H1 (cell line): Measurements from ENCODE around the gene CCDC60. TPM values are rescaled to one million over a fixed set of nuclear protein-coding genes. Genes with fewer than 3 reads are reported as not detected.

Experiments
- ASH2L ChIP-seq: fragments of 200-600, 300-600 bp; sonication (generic); IDR thresholded peaks from one replicate; pipeline ENCODE4 v1.7.1; 2017; ENCODE audit warnings: low read length
- BRCA1 ChIP-seq: IDR thresholded peaks from 2 replicates; pipeline ENCODE4 v1.6.1; 2012; ENCODE audit warnings: low read depth, low read length, improper control_type of control experiment
- CEBPB ChIP-seq: IDR thresholded peaks from 2 replicates; pipeline ENCODE4 v1.6.1; 2012; ENCODE audit warnings: low read depth, low read length
- CREB1 ChIP-seq: IDR thresholded peaks from 2 replicates; pipeline ENCODE4 v1.6.1; 2012; ENCODE audit warnings: inconsistent platforms
- CTBP2 ChIP-seq: IDR thresholded peaks from 2 replicates; pipeline ENCODE4 v1.7.0; 2011; ENCODE audit warnings: borderline replicate concordance, mild to moderate bottlenecking, moderate library complexity, mixed read lengths, low read length; ENCODE audit not compliant: insufficient read depth, insufficient read length
- POLR2A ChIP-seq, 2 experiments: IDR thresholded peaks; 1 replicate in 1 of 2; 2 replicates in 1 of 2; pipeline ENCODE4 v1.6.1; 2011; ENCODE audit warnings: low read depth in 2 of 2, low read length in 2 of 2, mild to moderate bottlenecking in 2 of 2; ENCODE audit errors: control extremely low read depth in 1 of 2
- RFX5 ChIP-seq: IDR thresholded peaks from 2 replicates; pipeline ENCODE4 v1.6.1; 2011; ENCODE audit warnings: low read depth, low read length, improper control_type of control experiment, borderline replicate concordance
- polyA plus RNA-seq, 7 experiments: library from polyadenylated mRNA; depleted of rRNA in 3 of 7; stranded (reverse) in 5 of 7; unstranded in 2 of 7; fragments of >200 nt in 5 of 7; fragments of 200-250 nt in 2 of 7; gene quantifications; 1 replicate in 5 of 7; 2 replicates in 1 of 7; 4 replicates in 1 of 7; pipeline versions ENCODE4 v1.2.1 to v1.2.3, GENCODE V29; 2011 to 2013; ENCODE audit warnings: missing spikeins in 2 of 7, mixed read lengths in 2 of 7
- total RNA-seq: library from RNA; stranded (reverse); fragmentation: NEBNext Ultra II Directional; extraction: Animal tissue kit (Norgen Biotek cat#: 25700); gene quantifications from 2 replicates; pipeline ENCODE4 v1.2.1, GENCODE V29; 2021
- TF ChIP-seq, protein P1 (sequence below): IDR thresholded peaks from 2 replicates; pipeline ENCODE4 v1.6.1; 2011; ENCODE audit warnings: low read depth, mild to moderate bottlenecking, low read length; ENCODE audit not compliant: insufficient read depth
- TF ChIP-seq, protein P2 (sequence below), 3 experiments: IDR thresholded peaks; 1 replicate in 2 of 3; 2 replicates in 1 of 3; pipeline versions ENCODE4 v1.5.1 to v1.6.1; 2011; ENCODE audit warnings: low read length in 3 of 3, mild to moderate bottlenecking in 3 of 3, inconsistent platforms in 2 of 3, low read depth in 1 of 3, moderate library complexity in 1 of 3; ENCODE audit not compliant: insufficient read depth in 1 of 3; ENCODE audit errors: control extremely low read depth in 1 of 3

Gene CCDC60
- total and polyA plus RNA-seq, 2 of the 8 experiments (the other 6 are each of a cell fraction or from before 2014, with no cell fraction given): 0.05 TPM; not detected in 1

DNA sequence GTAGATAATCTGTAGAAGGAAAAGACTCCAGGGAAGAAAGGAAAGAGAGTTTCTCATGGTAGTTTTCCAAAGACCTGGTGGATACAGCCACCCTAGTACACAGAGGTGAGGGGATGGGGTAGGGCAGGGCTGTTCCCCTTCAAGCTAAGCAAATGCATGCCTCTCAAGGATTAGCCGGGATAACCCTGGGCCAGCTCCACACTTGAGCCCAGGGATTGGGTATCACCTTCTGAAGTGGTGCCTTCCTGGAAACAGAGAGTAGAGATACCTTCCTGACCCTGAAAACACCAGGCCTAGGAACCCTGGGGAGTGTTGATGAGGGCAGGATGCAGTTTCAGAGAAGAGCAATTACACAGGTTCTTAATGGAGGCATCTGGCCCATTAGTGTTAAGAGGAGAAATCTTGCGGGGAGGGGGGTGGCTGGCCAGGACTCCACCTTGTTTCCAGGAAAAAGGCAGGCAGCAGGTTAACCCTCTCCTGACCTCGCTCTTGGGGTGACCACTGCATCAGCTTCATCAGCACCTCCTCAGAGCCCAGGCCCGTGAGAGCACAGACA, 152.1 kb downstream of the CCDC60 start (continued):
- TF ChIP-seq, protein P1, sequence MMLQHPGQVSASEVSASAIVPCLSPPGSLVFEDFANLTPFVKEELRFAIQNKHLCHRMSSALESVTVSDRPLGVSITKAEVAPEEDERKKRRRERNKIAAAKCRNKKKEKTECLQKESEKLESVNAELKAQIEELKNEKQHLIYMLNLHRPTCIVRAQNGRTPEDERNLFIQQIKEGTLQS: no peak
- TF ChIP-seq POLR2A (IDR thresholded peaks at IDR 0.05; ENCODE audit: control extremely low read depth in 1 of 2, low read depth in 2 of 2, low read length in 2 of 2) (no peak), ASH2L (no peak), CEBPB (no peak), CREB1 (no peak), RFX5 (no peak), CTBP2 (no peak), BRCA1 (no peak)
- TF ChIP-seq, protein P2, sequence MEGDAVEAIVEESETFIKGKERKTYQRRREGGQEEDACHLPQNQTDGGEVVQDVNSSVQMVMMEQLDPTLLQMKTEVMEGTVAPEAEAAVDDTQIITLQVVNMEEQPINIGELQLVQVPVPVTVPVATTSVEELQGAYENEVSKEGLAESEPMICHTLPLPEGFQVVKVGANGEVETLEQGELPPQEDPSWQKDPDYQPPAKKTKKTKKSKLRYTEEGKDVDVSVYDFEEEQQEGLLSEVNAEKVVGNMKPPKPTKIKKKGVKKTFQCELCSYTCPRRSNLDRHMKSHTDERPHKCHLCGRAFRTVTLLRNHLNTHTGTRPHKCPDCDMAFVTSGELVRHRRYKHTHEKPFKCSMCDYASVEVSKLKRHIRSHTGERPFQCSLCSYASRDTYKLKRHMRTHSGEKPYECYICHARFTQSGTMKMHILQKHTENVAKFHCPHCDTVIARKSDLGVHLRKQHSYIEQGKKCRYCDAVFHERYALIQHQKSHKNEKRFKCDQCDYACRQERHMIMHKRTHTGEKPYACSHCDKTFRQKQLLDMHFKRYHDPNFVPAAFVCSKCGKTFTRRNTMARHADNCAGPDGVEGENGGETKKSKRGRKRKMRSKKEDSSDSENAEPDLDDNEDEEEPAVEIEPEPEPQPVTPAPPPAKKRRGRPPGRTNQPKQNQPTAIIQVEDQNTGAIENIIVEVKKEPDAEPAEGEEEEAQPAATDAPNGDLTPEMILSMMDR (IDR thresholded peaks at IDR 0.05; ENCODE audit: control extremely low read depth in 1 of 3, insufficient read depth in 1 of 3, low read depth in 1 of 3, low read length in 3 of 3): no peak
